ENCODE results near the gene DVL1.

GRCh38 chr1:1356166-1356795 is 7.1 kb upstream of the DVL1 start:
- TF ChIP-seq CTCF (IDR thresholded peaks at IDR 0.05) (no peak), POLR2A (IDR thresholded peaks at IDR 0.05) (no peak), EP300 (IDR thresholded peaks at IDR 0.05) (no peak), POLR2AphosphoS5 (IDR thresholded peaks at IDR 0.05) (no peak)

All from sigmoid colon (tissue), 4 donors.